GM04504 (cell line): ENCODE data around the gene ARHGAP26.

Experiments used
- DNase-seq: peaks from one replicate; pipeline ENCODE4 v3.0.0-alpha.2; 2012; ENCODE audit warnings: low read depth

The ARHGAP26 gene

GRCh38 chr5:142814122-142814521 lies 43.9 kb downstream of the ARHGAP26 start:
- no peak for DNase-seq

- no peak for DNase-seq
Observed at GRCh38 chr5:142815469-142815868, 45.3 kb downstream of the ARHGAP26 start.

GRCh38 chr5:142816531-142817430 lies 46.6 kb downstream of the ARHGAP26 start:
- no peak for DNase-seq

GRCh38 chr5:142817949-142818431 lies 47.8 kb downstream of the ARHGAP26 start:
- peak; percentile 22 for DNase-seq

GRCh38 chr5:142819292-142819691 lies 49.1 kb downstream of the ARHGAP26 start:
- DNase-seq, result no peak

GRCh38 chr5:142819825-142820224 lies 49.6 kb downstream of the ARHGAP26 start:
- DNase-seq, result no peak

GRCh38 chr5:142820447-142820846 lies 50.3 kb downstream of the ARHGAP26 start:
- DNase-seq, result no peak

GRCh38 chr5:142821034-142821732 lies 51.0 kb downstream of the ARHGAP26 start:
- DNase-seq, result no peak

GRCh38 chr5:142821733-142822487 lies 51.7 kb downstream of the ARHGAP26 start:
- peak; percentile 71 for DNase-seq

GRCh38 chr5:142823126-142823525 lies 52.9 kb downstream of the ARHGAP26 start:
- no peak for DNase-seq

- DNase-seq, result no peak
Observed at GRCh38 chr5:142823806-142824205, 53.6 kb downstream of the ARHGAP26 start.

GRCh38 chr5:142824391-142824790 lies 54.2 kb downstream of the ARHGAP26 start:
- DNase-seq, result no peak

- no peak for DNase-seq
Observed at GRCh38 chr5:142825378-142826089, 55.4 kb downstream of the ARHGAP26 start.

GRCh38 chr5:142826093-142826492 lies 55.9 kb downstream of the ARHGAP26 start:
- DNase-seq, result no peak

- DNase-seq, result peak; percentile 23
Observed at GRCh38 chr5:142826741-142827492, 56.7 kb downstream of the ARHGAP26 start.

GRCh38 chr5:142827934-142828576 lies 57.9 kb downstream of the ARHGAP26 start:
- no peak for DNase-seq

- DNase-seq, result no peak
Observed at GRCh38 chr5:142828797-142829535, 58.8 kb downstream of the ARHGAP26 start.

- DNase-seq, result peak; percentile 69
Observed at GRCh38 chr5:142829801-142830220, 59.6 kb downstream of the ARHGAP26 start.

GRCh38 chr5:142830241-142831008 lies 60.2 kb downstream of the ARHGAP26 start:
- DNase-seq, result peak; percentile 12
